ENCODE measurements around the gene ACBD3.

ACBD3 gene

GRCh38 chr1:226201029-226201593 is 14.6 kb upstream of the ACBD3 start:
- DNase-seq (ENCODE audit: low read depth): no peak

GRCh38 chr1:226199971-226200370 is 13.4 kb upstream of the ACBD3 start:
- DNase-seq (ENCODE audit: low read depth): no peak

DNA sequence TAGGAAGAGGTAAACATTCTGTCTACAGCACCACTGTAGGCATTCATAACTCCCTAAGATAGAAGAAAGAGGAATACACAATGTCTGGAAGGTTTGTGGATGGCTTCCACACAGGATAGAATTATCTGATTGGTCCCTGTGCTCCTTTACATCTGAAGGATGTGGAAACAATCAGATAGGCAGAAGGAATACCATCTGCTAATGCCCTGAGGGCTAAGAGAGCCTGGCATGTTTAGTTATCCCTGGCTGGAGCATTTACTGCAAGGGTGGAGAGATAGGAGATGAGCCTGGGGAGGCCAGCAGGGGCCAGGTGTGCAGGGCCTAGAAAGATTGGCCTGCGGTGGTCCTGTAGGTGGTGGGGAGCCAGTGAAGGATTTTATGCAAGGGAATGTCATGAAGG is 8.6 kb upstream of the ACBD3 start:
- no peak for DNase-seq (ENCODE audit: low read depth)

GRCh38 chr1:226187380-226187779 is 839 bp upstream of the ACBD3 start:
- no peak for DNase-seq (ENCODE audit: low read depth)

GRCh38 chr1:226187019-226187322 is 430 bp upstream of the ACBD3 start:
- no peak for DNase-seq (ENCODE audit: low read depth)

- no peak for DNase-seq (ENCODE audit: low read depth)
Measured at GRCh38 chr1:226185141-226186036, 1.2 kb downstream of the ACBD3 start.

DNA sequence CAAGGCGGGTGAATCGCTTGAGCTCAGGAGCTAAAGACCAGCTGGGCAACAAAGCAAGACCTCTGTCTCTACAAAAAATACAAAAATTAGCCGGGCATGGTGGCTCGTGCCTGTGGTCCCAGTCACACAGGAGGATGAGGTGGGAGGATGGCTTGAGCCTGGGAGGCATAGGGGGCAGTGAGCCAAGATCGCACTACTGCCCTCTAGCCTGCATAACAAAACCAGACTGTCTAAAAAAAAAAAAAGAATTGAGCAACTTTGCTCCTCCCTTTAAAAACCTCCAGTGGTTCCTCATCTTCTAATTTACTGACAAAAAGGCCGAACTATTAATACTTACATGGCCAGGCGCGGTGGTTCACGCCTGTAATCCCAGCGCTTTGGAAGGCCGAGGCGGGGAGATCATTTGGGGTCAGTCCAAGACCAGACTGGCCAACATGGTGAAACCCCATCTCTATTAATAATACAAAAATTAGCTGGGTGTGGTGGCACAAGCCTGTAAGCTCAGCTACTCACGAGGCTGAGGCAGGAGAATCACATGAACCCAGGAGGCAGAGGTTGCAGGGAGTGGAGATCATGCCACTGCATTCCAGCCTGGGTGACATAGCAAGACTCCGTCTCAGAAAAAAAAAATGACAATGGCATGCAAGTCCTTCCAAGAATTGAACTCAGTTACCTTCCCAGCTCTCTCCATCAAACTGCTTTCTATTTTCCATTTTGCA is 4.4 kb downstream of the ACBD3 start:
- no peak for DNase-seq (ENCODE audit: low read depth)

GRCh38 chr1:226176870-226177269 is 9.7 kb downstream of the ACBD3 start:
- DNase-seq (ENCODE audit: low read depth): no peak

DNA sequence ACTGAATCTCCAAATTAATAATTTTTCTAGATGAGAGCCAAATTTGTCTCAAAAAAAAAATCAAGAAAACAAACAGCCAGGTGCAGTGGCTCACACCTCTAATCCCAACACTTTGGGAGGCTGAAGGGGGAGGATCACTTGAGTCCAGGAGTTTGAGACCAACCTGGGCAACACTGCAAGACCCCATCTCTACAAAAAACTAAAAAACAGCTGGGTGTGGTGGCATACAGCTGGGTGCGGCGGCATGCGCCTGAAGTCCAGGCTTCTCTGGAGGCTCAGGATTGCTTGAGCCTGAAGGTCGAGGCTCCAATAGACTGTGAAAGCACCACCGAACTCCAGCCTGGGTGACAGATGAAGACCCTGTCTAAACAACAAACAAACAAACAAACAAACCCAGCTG is 14.0 kb downstream of the ACBD3 start:
- no peak for DNase-seq (ENCODE audit: low read depth)

GRCh38 chr1:226166341-226166740 is 20.2 kb downstream of the ACBD3 start:
- DNase-seq (ENCODE audit: low read depth): no peak

- no peak for DNase-seq (ENCODE audit: low read depth)
Measured at GRCh38 chr1:226164154-226164553, 22.4 kb downstream of the ACBD3 start.

GRCh38 chr1:226162898-226163297 is 23.6 kb downstream of the ACBD3 start:
- no peak for DNase-seq (ENCODE audit: low read depth)

DNA sequence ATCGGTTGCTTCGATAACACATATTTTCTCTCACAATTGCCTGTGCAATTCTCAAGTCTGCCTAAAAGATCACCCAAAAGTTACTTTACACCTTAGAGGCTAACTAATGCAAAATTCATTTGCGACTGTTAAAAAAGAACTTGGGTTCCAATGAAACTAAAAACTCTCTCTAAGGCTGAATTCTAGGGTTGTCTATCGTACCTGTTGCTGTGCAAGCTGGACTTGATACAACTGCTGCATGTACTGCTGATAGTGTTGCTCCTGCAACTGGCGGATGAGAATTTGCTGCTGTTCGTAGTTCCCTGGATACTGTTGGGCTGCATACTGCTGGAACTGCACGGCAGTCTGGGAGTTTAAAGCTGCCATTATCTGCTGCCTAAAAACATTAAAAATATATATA is 27.6 kb downstream of the ACBD3 start:
- no peak for DNase-seq (ENCODE audit: low read depth)

- DNase-seq (ENCODE audit: low read depth): no peak
Measured at GRCh38 chr1:226158457-226158856, 28.1 kb downstream of the ACBD3 start.

GRCh38 chr1:226157761-226158316 is 28.7 kb downstream of the ACBD3 start:
- DNase-seq (ENCODE audit: low read depth): no peak

- no peak for DNase-seq (ENCODE audit: low read depth)
Measured at GRCh38 chr1:226154593-226154992, 31.9 kb downstream of the ACBD3 start.

GRCh38 chr1:226149806-226150205 is 36.7 kb downstream of the ACBD3 start:
- no peak for DNase-seq (ENCODE audit: low read depth)

DNA sequence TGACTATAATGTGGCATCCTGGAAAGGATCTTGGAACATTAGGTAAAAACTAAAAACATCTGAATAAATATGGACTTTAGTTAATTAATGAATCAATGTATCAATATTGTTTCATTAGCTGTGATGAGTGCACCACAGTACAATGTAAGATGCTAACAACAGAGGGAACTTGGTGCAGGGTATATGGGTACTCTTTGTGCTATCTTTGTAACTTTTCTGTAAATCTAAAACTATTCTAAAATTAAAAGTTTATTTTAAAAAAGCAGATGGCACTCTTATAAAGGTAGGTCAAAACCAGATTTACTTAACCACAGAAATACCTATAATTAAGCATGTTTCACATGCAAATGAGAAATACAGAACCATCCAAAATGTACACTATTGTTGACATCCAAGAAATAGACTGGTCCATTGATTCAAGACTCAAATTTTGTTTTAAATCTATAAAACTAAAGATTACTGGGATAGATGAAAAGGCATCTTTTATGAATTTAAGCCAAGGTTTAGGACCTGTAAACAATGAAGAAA is 38.4 kb downstream of the ACBD3 start:
- DNase-seq (ENCODE audit: low read depth): no peak

DNA sequence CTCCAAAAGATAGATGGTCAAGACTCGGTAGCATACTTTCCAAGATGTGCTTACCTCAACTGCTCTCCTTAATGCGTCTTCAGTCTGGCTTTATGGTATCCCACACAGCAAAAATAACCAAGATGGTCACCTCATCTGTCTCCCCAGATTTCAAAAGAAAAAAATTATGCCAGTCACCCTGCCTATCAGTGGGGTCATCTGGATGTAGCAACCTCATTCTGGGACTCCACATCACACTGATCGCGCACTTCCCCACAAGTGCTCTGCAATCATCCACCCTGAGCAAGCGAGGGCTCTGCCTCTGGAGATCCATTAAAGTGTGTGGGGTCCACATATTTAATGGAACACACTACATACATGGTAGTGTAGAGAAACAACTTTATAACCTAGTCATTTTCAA is 42.5 kb downstream of the ACBD3 start:
- no peak for DNase-seq (ENCODE audit: low read depth)

- no peak for DNase-seq (ENCODE audit: low read depth)
Measured at GRCh38 chr1:226135709-226136108, 50.8 kb downstream of the ACBD3 start.

DNA sequence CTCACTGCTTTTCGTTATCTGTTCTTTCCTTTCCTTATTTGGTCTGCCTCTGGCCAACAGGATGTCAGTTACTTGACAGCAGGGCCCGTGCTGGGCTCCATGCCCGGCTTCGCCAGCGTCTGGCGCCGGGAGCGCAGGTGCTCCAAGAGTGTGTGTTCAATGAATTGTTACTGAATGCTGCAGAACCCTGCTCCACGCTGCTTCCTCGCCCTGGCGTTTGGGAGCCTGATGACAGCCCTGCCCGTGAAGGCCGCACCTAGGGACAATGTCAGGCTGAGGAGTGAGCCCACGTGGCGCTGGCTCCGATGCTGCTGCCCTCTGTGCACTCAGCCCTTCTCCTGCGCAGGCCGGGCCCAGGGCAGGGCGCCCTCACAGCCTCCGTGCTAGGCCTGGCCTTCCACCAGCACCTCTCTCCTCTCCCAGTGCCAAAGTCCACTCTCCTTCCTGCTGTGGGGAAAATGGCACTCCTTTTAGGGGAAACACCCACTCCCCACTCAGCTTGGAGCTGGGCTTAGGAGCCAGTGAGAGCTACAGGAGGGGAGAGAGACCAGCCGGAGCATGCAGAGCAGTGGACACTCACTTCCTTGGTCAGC is 51.4 kb downstream of the ACBD3 start:
- no peak for DNase-seq (ENCODE audit: low read depth)

All from T-helper 22 cell (primary cell).